Measurements from ENCODE around the gene STIP1. TPM values are rescaled to one million over a fixed set of nuclear protein-coding genes. Genes with fewer than 3 reads are reported as not detected.

Gene STIP1
- total and polyA plus RNA-seq, 2 of the 4 experiments (the other 2 are of a cell fraction): 201 to 489 TPM

- H4K8ac ChIP-seq (ENCODE audit: low read depth in 2 of 2, low read length in 2 of 2): peak within 1 kb of the TSS; percentile 97 to 99
- peak; percentile 61 for ATAC-seq (ENCODE audit: low read depth)
Measured at GRCh38 chr11:64246871-64247728, 61.1 kb downstream of the STIP1 start, which contains the start of gene PPP1R14B. Gene PPP1R14B, minus strand, starts transcription at chr11:64246943. Its CDS starts 270 bp downstream, at chr11:64246673.

More at GRCh38 chr11:64246871-64247728, 61.1 kb downstream of the STIP1 start, which contains the start of gene PPP1R14B:
- Histone ChIP-seq H3K27ac (ENCODE audit: insufficient read depth, low read length) (peak within 1 kb of the TSS; percentile 98), H2AK5ac (ENCODE audit: low read depth, low read length) (peak within 1 kb of the TSS; percentile 100), H3K9me1 (ENCODE audit: insufficient read depth, low read length) (peaks cover 5% of the 10 kb centered on the region), H3K4me1 (ENCODE audit: control insufficient read depth, insufficient read depth, low read length) (peaks cover 11% of the 10 kb centered on the region), H3K23ac (ENCODE audit: low read depth, low read length) (peak within 1 kb of the TSS; percentile 100), H2AFZ (replicated peaks; ENCODE audit: low read length, poor library complexity) (peak within 1 kb of the TSS; percentile 92), H4K91ac (ENCODE audit: insufficient read depth, low read depth, low read length) (peak within 1 kb of the TSS; percentile 98), H4K20me1 (ENCODE audit: insufficient read depth, low read length) (peaks cover 26% of the 10 kb centered on the region), H2BK120ac (ENCODE audit: low read depth, low read length) (peak within 1 kb of the TSS; percentile 92), H3K4ac (ENCODE audit: low read depth, low read length) (peak within 1 kb of the TSS; percentile 100), H3K4me2 (ENCODE audit: low read depth, low read length) (peak within 1 kb of the TSS; percentile 96), H3K14ac (replicated peaks; ENCODE audit: low read depth, low read length) (peak within 1 kb of the TSS; percentile 100), H2BK20ac (ENCODE audit: low read depth, low read length) (peak within 1 kb of the TSS; percentile 60), H3K56ac (ENCODE audit: extremely low read depth, insufficient read depth, low read length) (peak within 1 kb of the TSS; percentile 95), H3K9ac (ENCODE audit: low read depth, low read length) (peak within 1 kb of the TSS; percentile 93), H2AK9ac (replicated peaks; ENCODE audit: low read depth, low read length, poor library complexity) (peak within 1 kb of the TSS; percentile 100), H3K4me3 (ENCODE audit: insufficient read depth, low read depth, low read length) (peak within 1 kb of the TSS; percentile 95), H3K36me3 (ENCODE audit: control insufficient read depth, insufficient read depth, low read length) (peaks cover 12% of the 10 kb centered on the region), H3K9me3 (ENCODE audit: control insufficient read depth, insufficient read depth, low read length) (no peaks in the 10 kb centered on the region), H4K5ac (ENCODE audit: low read depth, low read length) (peak within 1 kb of the TSS; percentile 80), H3K79me1 (ENCODE audit: low read depth in 1 of 2, low read length in 2 of 2) (peaks cover 7 to 37% of the 10 kb centered on the region in 2 experiments; a peak in 3 of 4 replicates), H2BK15ac (ENCODE audit: low read depth, low read length) (peak within 1 kb of the TSS; percentile 77; the same call in 1 of the 3 replicates), H3K18ac (ENCODE audit: low read depth, low read length) (peak within 1 kb of the TSS; percentile 64), H3K27me3 (ENCODE audit: control insufficient read depth, insufficient read depth, low read length) (no peaks in the 10 kb centered on the region), H2BK5ac (ENCODE audit: low read depth, low read length, poor library complexity, severe bottlenecking) (peak within 1 kb of the TSS; percentile 98)
- no TSS peak for BruUV-seq (replicated peaks)
- in situ Hi-C loops (cut with MboI; ENCODE audit: low sequenced_read_pairs): no loop called here
- 3% methylated on average over 27 of the region's 74 CpGs; no CpG with 5 or more reads in 1 of the 2 experiments for WGBS, 2 experiments (ENCODE audit: extremely low coverage in 2 of 2, insufficient read length in 1 of 2)
- TF ChIP-seq MAZ (IDR thresholded peaks at IDR 0.05; ENCODE audit: borderline replicate concordance, low read depth, low read length): peak; percentile 60; the same call in 1 of the 2 replicates
- TF ChIP-seq RCOR1 (IDR thresholded peaks at IDR 0.05; ENCODE audit: insufficient replicate concordance, low read length): no peak
- 0 out of 2 replicates have a peak, but pooled peaks have one; percentile 1 for TF ChIP-seq CTCF (conservative IDR thresholded peaks at IDR 0.05; ENCODE audit: low read depth, low read length)
- TF ChIP-seq USF2 (IDR thresholded peaks at IDR 0.05; ENCODE audit: low read depth, low read length): peak; percentile 51; the same call in 1 of the 2 replicates
- 0 out of 2 replicates have a peak, but pooled peaks have one; percentile 35 for TF ChIP-seq BHLHE40 (IDR thresholded peaks at IDR 0.05; ENCODE audit: low read depth, low read length)
- no peak for TF ChIP-seq RAD21 (IDR thresholded peaks at IDR 0.05; ENCODE audit: low read length)
- no peak for TF ChIP-seq CEBPB (IDR thresholded peaks at IDR 0.05; ENCODE audit: low read depth, low read length)
- peak; percentile 93 for TF ChIP-seq MXI1 (IDR thresholded peaks at IDR 0.05; ENCODE audit: borderline replicate concordance, low read depth, low read length)
- no peak for TF ChIP-seq FOS (IDR thresholded peaks at IDR 0.05; ENCODE audit: low read depth, low read length)
- TF ChIP-seq, protein P1, sequence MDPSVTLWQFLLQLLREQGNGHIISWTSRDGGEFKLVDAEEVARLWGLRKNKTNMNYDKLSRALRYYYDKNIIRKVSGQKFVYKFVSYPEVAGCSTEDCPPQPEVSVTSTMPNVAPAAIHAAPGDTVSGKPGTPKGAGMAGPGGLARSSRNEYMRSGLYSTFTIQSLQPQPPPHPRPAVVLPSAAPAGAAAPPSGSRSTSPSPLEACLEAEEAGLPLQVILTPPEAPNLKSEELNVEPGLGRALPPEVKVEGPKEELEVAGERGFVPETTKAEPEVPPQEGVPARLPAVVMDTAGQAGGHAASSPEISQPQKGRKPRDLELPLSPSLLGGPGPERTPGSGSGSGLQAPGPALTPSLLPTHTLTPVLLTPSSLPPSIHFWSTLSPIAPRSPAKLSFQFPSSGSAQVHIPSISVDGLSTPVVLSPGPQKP (IDR thresholded peaks at IDR 0.05; ENCODE audit: borderline replicate concordance, low read depth, low read length): no peak
- peak; percentile 72; the same call in 1 of the 2 replicates for TF ChIP-seq POLR2A (IDR thresholded peaks at IDR 0.05; ENCODE audit: low read depth, low read length)
- no peak for TF ChIP-seq NFE2L2 (IDR thresholded peaks at IDR 0.05; ENCODE audit: low read depth, low read length)
- dilution Hi-C loops (cut with HindIII; ENCODE audit: low sequenced_read_pairs, unreplicated experiment): no loop called here
- intact Hi-C loops (cut with micrococcal nuclease): no loop called here
- peak; percentile 80 for DNase-seq
- ChIA-PET POLR2A (ENCODE audit: unreplicated experiment) (interaction anchor here (1.2 kb wide), 1 partner anchor 23 kb away, joined by 3 read pairs; no protein-coding TSS in a partner anchor), CTCF (interaction anchor here (2.1 kb wide), 1 partner anchor 54 kb away, joined by 7 read pairs; no protein-coding TSS in a partner anchor)
